Germinal center (tissue), 1 donor: ENCODE data around the gene HTT.
"Not testable (repeated sequence)": the region's sequence is repeated elsewhere in the genome, so short reads cannot be mapped to it uniquely, and the experiment has no call there.

ENCODE experiments used
- DNase-seq: peaks from one replicate; pipeline ENCODE4 v3.0.0; 2012; ENCODE audit warnings: mixed read lengths, low spot score

Gene HTT

GRCh38 chr4:3046162-3046561, 28.3 kb upstream of the HTT start:
- DNase-seq, result peak; percentile 67

- no peak for DNase-seq
Measured at GRCh38 chr4:3046623-3047022, 27.9 kb upstream of the HTT start.

GRCh38 chr4:3047464-3048286, 26.8 kb upstream of the HTT start:
- DNase-seq, result peak; percentile 42

GRCh38 chr4:3051141-3051897, 23.2 kb upstream of the HTT start:
- DNase-seq, result not testable (repeated sequence)

- no peak for DNase-seq
Measured at GRCh38 chr4:3054169-3054759, 20.2 kb upstream of the HTT start.

GRCh38 chr4:3059943-3060342, 14.5 kb upstream of the HTT start:
- no peak for DNase-seq

- DNase-seq, result no peak
Measured at GRCh38 chr4:3060946-3061345, 13.5 kb upstream of the HTT start.

GRCh38 chr4:3062471-3062870, 12.0 kb upstream of the HTT start:
- DNase-seq, result no peak

- no peak for DNase-seq
Measured at GRCh38 chr4:3065551-3065950, 8.9 kb upstream of the HTT start.

GRCh38 chr4:3066836-3067400, 7.6 kb upstream of the HTT start:
- DNase-seq, result no peak

- DNase-seq, result no peak
Measured at GRCh38 chr4:3067473-3068001, 6.9 kb upstream of the HTT start.

- DNase-seq, result no peak
Measured at GRCh38 chr4:3069661-3070199, 4.8 kb upstream of the HTT start.

GRCh38 chr4:3070709-3071500, 3.6 kb upstream of the HTT start:
- DNase-seq, result no peak

- DNase-seq, result no peak
Measured at GRCh38 chr4:3071811-3072210, 2.7 kb upstream of the HTT start.

- DNase-seq, result no peak
Measured at GRCh38 chr4:3073158-3074077, 1.1 kb upstream of the HTT start.

GRCh38 chr4:3074846-3075651, 568 bp downstream of the HTT start:
- DNase-seq, result peak; percentile 57

- DNase-seq, result no peak
Measured at GRCh38 chr4:3075652-3075981, 1.1 kb downstream of the HTT start.

GRCh38 chr4:3077796-3078195, 3.3 kb downstream of the HTT start:
- peak; percentile 55 for DNase-seq

- DNase-seq, result peak; percentile 38
Measured at GRCh38 chr4:3079694-3080123, 5.2 kb downstream of the HTT start.
